Right renal pelvis (tissue), 4 donors: ENCODE data around the gene ATP1A4. TPM values are rescaled to one million over a fixed set of nuclear protein-coding genes. Genes with fewer than 3 reads are reported as not detected.

Experiments used
- DNase-seq, 4 donors: peaks; one replicate each; pipeline ENCODE4 v3.0.0-alpha.2; 2013; ENCODE audit warnings: low read depth in 4 of 4, low spot score in 3 of 4, missing footprints in 1 of 4
- polyA plus RNA-seq, 4 donors: library from polyadenylated mRNA; unstranded; fragments of 120-200 nt; gene quantifications; one replicate each; pipeline ENCODE4 v1.2.1, GENCODE V29; 2013; ENCODE audit not compliant: insufficient read length in 4 of 4

Gene ATP1A4
- polyA plus RNA-seq, 4 donors, result 0.06 to 1.2 (median 0.71) TPM; not detected in 1

GRCh38 chr1:160220301-160220700 is 68.9 kb downstream of the ATP1A4 start:
- no peak for DNase-seq

- DNase-seq, result no peak
Measured at GRCh38 chr1:160221089-160221488, 69.7 kb downstream of the ATP1A4 start.

- DNase-seq, result no peak
Measured at GRCh38 chr1:160222546-160222945, 71.1 kb downstream of the ATP1A4 start.

GRCh38 chr1:160224606-160225005 is 73.2 kb downstream of the ATP1A4 start:
- no peak for DNase-seq

- DNase-seq, result no peak
Measured at GRCh38 chr1:160225345-160225744, 73.9 kb downstream of the ATP1A4 start.

- no peak for DNase-seq
Measured at GRCh38 chr1:160226623-160227022, 75.2 kb downstream of the ATP1A4 start.

GRCh38 chr1:160227034-160227433 is 75.6 kb downstream of the ATP1A4 start:
- DNase-seq, result no peak

GRCh38 chr1:160227561-160227960 is 76.2 kb downstream of the ATP1A4 start:
- DNase-seq, result no peak

GRCh38 chr1:160228431-160228830 is 77.0 kb downstream of the ATP1A4 start:
- DNase-seq, result no peak

- no peak for DNase-seq
Measured at GRCh38 chr1:160232911-160233310, 81.5 kb downstream of the ATP1A4 start.

Other genes with a start within 250 kb of the ATP1A4 start
- gene TAGLN2, start 226.1 kb upstream of the ATP1A4 start, polyA plus RNA-seq, result 100 to 1,000 TPM; 123 to 160 (median 142) TPM
- 10 to 100 TPM; 13.4 to 18.7 (median 15.5) TPM for gene IGSF9, start 206.0 kb upstream of the ATP1A4 start, polyA plus RNA-seq
- gene SLAMF9, start 197.4 kb upstream of the ATP1A4 start, polyA plus RNA-seq, result not detected
- gene PIGM, start 119.6 kb upstream of the ATP1A4 start, polyA plus RNA-seq, result 10 to 100 TPM; 11.4 to 14.6 (median 14.0) TPM
- 10 to 100 TPM; 24.5 to 33.1 (median 30.7) TPM for gene KCNJ10, start 81.4 kb upstream of the ATP1A4 start, polyA plus RNA-seq
- gene KCNJ9, start 70.1 kb upstream of the ATP1A4 start, polyA plus RNA-seq, result under 1 TPM in 3 of 4 donors, not detected in 1; 0.04 to 0.13 (median 0.10) TPM
- 10 to 100 TPM; 30.0 to 42.3 (median 31.4) TPM for gene IGSF8, start 53.0 kb upstream of the ATP1A4 start, polyA plus RNA-seq
- 1 to 10 TPM; 3.7 to 5.3 (median 4.5) TPM for gene ATP1A2, start 35.8 kb upstream of the ATP1A4 start, polyA plus RNA-seq
- under 1 TPM in 3 of 4 donors, not detected in 1; 0.21 to 0.53 (median 0.47) TPM for gene CASQ1, start 39.0 kb downstream of the ATP1A4 start, polyA plus RNA-seq
- 100 to 1,000 TPM; 104 to 131 (median 129) TPM for gene PEA15, start 53.8 kb downstream of the ATP1A4 start, polyA plus RNA-seq
- 100 to 1,000 TPM; 198 to 238 (median 203) TPM for gene DCAF8, start 110.9 kb downstream of the ATP1A4 start, polyA plus RNA-seq
- 10 to 100 TPM; 81.9 to 87.2 (median 82.8) TPM for gene PEX19, start 133.5 kb downstream of the ATP1A4 start, polyA plus RNA-seq
- gene COPA, start 191.6 kb downstream of the ATP1A4 start, polyA plus RNA-seq, result 100 to 1,000 TPM; 145 to 157 (median 153) TPM
- 100 to 1,000 TPM; 155 to 170 (median 163) TPM for gene NCSTN, start 191.8 kb downstream of the ATP1A4 start, polyA plus RNA-seq
- under 1 TPM; 0.08 to 0.23 (median 0.16) TPM for gene NHLH1, start 215.5 kb downstream of the ATP1A4 start, polyA plus RNA-seq
- 10 to 100 TPM; 32.8 to 40.0 (median 35.9) TPM for gene VANGL2, start 249.0 kb downstream of the ATP1A4 start, polyA plus RNA-seq